GM23248 (cell line): Measurements from ENCODE around the gene TTC32. TPM values are rescaled to one million over a fixed set of nuclear protein-coding genes. Genes with fewer than 3 reads are reported as not detected.
"Not testable (repeated sequence)": the region's sequence is repeated elsewhere in the genome, so short reads cannot be mapped to it uniquely, and the experiment has no call there.

Experiments
- DNase-seq: peaks from one replicate; pipeline ENCODE4 v3.0.0-alpha.2; 2015
- H2AFZ ChIP-seq: fragments of 200-600 bp; sonication (generic); 2 replicates; pipeline ENCODE4 v1.6.1; 2016; ENCODE audit warnings: antibody characterized with exemption
- H3F3A ChIP-seq: fragments of 200-600 bp; sonication (generic); 2 replicates; pipeline ENCODE4 v1.6.1; 2016; ENCODE audit warnings: mild to moderate bottlenecking, antibody characterized with exemption, mixed run types; ENCODE audit not compliant: insufficient read depth
- H3K27ac ChIP-seq: fragments of 200-600 bp; sonication (generic); 2 replicates; pipeline ENCODE4 v1.5.1; 2016; ENCODE audit warnings: mild to moderate bottlenecking
- H3K27me3 ChIP-seq: fragments of 200-600 bp; sonication (generic); replicated peaks from 2 replicates; pipeline ENCODE4 v1.6.1; 2016; ENCODE audit warnings: mild to moderate bottlenecking; ENCODE audit not compliant: insufficient read depth
- H3K36me3 ChIP-seq: fragments of 200-600 bp; sonication (generic); 2 replicates; pipeline ENCODE4 v1.6.1; 2016; ENCODE audit warnings: low read depth, mild to moderate bottlenecking
- H3K4me1 ChIP-seq: fragments of 200-600 bp; sonication (generic); 2 replicates; pipeline ENCODE4 v1.6.1; 2016; ENCODE audit warnings: mild to moderate bottlenecking; ENCODE audit not compliant: insufficient read depth
- H3K4me2 ChIP-seq: fragments of 200-600 bp; sonication (generic); one replicate; pipeline ENCODE4 v1.6.1; 2016; ENCODE audit warnings: mild to moderate bottlenecking; ENCODE audit not compliant: unreplicated experiment
- H3K4me3 ChIP-seq: fragments of 200-600 bp; sonication (generic); 2 replicates; pipeline ENCODE4 v1.5.1; 2016; ENCODE audit warnings: mild to moderate bottlenecking
- H3K79me2 ChIP-seq: fragments of 200-600 bp; sonication (generic); 2 replicates; pipeline ENCODE4 v1.6.1; 2016; ENCODE audit warnings: mild to moderate bottlenecking; ENCODE audit not compliant: insufficient read depth
- H3K9ac ChIP-seq: fragments of 200-600 bp; sonication (generic); 2 replicates; pipeline ENCODE4 v1.6.1; 2016; ENCODE audit warnings: mild to moderate bottlenecking
- H3K9me2 ChIP-seq: fragments of 200-600 bp; sonication (generic); 2 replicates; pipeline ENCODE4 v1.6.1; 2016; ENCODE audit warnings: mixed run types, mild to moderate bottlenecking, moderate library complexity; ENCODE audit not compliant: insufficient read depth
- H3K9me3 ChIP-seq: fragments of 200-600 bp; sonication (generic); one replicate; pipeline ENCODE4 v1.6.1; 2017; ENCODE audit warnings: low read depth
- H4K20me1 ChIP-seq: fragments of 200-600 bp; sonication (generic); 2 replicates; pipeline ENCODE4 v1.6.0; 2016; ENCODE audit not compliant: insufficient read depth
- EZH2 ChIP-seq: fragments of 200-600 bp; sonication (generic); IDR thresholded peaks from 2 replicates; pipeline ENCODE4 v1.6.1; 2018; ENCODE audit warnings: antibody characterized with exemption, mild to moderate bottlenecking; ENCODE audit not compliant: insufficient read depth, poor library complexity, severe bottlenecking
- EZH2phosphoT487 ChIP-seq: fragments of 200-600 bp; sonication (generic); IDR thresholded peaks from 2 replicates; pipeline ENCODE4 v1.6.1; 2018; ENCODE audit warnings: antibody characterized with exemption, moderate library complexity, mild to moderate bottlenecking, low read depth; ENCODE audit not compliant: insufficient read depth
- WGBS, 2 experiments: methylation state at CpG; one replicate each; pipeline ENCODE4 v1.1.6; 2015 to 2017; ENCODE audit warnings: low lambda C conversion rate in 2 of 2, low coverage in 1 of 2; ENCODE audit errors: missing lambda C conversion rate in 2 of 2; 5-methylcytosine and 5-hydroxymethylcytosine counted together
- in situ Hi-C: fragments of 300-500 bp; cut with MboI; formaldehyde crosslinking; loops from 2 replicates; pipeline ENCODE4 v1.15.0; 2020
- polyA plus RNA-seq: library from polyadenylated mRNA; unstranded; fragments of >200 nt; fragmentation: Nextera tagmentation; extraction: Ambion mirVana; gene quantifications from 2 replicates; pipeline ENCODE4 v1.2.1, GENCODE V29; 2016
- total RNA-seq: library from RNA; depleted of rRNA; stranded (reverse); fragments of >200 nt; shearing (Covaris generic); gene quantifications from 2 replicates; pipeline ENCODE4 v1.2.3, GENCODE V29; 2014

The TTC32 gene
- total and polyA plus RNA-seq, 2 experiments from 2014 or later = 1.5 to 6.8 TPM

GRCh38 chr2:19895535-19895934 lies 6.2 kb downstream of the TTC32 start:
- Histone ChIP-seq H3K4me2 (peak overlapping the region; percentile 32), H3K79me2 (peaks cover 86% of the 10 kb centered on the region), H3K27me3 (no peaks in the 10 kb centered on the region), H3K4me1 (peaks cover 47% of the 10 kb centered on the region), H3F3A (peaks cover 14% of the 10 kb centered on the region; the same call in 1 of the 2 replicates), H4K20me1 (no peaks in the 10 kb centered on the region), H3K9me3 (no peaks in the 10 kb centered on the region), H3K4me3 (no peak overlapping the region), H3K9ac (peak overlapping the region; percentile 13; the same call in 1 of the 2 replicates), H3K9me2 (no peaks in the 10 kb centered on the region), H3K27ac (0 out of 2 replicates have a peak overlapping the region, but pooled peaks have one; percentile 5), H2AFZ (peak overlapping the region; percentile 52), H3K36me3 (no peaks in the 10 kb centered on the region)
- TF ChIP-seq EZH2phosphoT487 (no peak), EZH2 (no peak)
- in situ Hi-C loops = no loop called here
- peak; percentile 64 for DNase-seq
- 35 to 40% methylated on average over 3 of the region's 3 CpGs for WGBS, 2 experiments

GRCh38 chr2:19894134-19894792 lies 7.5 kb downstream of the TTC32 start:
- no peak overlapping the region for H3K4me3 ChIP-seq
- peaks cover 38% of the 10 kb centered on the region for H3K4me1 ChIP-seq
- 77% methylated on average over 4 of the region's 4 CpGs for WGBS, 2 experiments
- no peaks in the 10 kb centered on the region for H3K9me3 ChIP-seq
- H4K20me1 ChIP-seq = no peaks in the 10 kb centered on the region
- no peak overlapping the region for H3K4me2 ChIP-seq
- TF ChIP-seq EZH2phosphoT487 (no peak), EZH2 (no peak)
- H3K27ac ChIP-seq = no peak overlapping the region
- H3K79me2 ChIP-seq = peaks cover 75% of the 10 kb centered on the region
- no peaks in the 10 kb centered on the region for H3K36me3 ChIP-seq
- no peaks in the 10 kb centered on the region for H3K9me2 ChIP-seq
- H3K27me3 ChIP-seq = no peaks in the 10 kb centered on the region
- H3F3A ChIP-seq = 0 out of 2 replicates have a peak, but pooled peaks cover 10% of the 10 kb centered on the region
- no peak overlapping the region for H3K9ac ChIP-seq
- in situ Hi-C loops = no loop called here
- DNase-seq = no peak
- no peak overlapping the region for H2AFZ ChIP-seq

GRCh38 chr2:19893520-19894133 lies 8.2 kb downstream of the TTC32 start:
- no peak for TF ChIP-seq EZH2phosphoT487
- no peak for TF ChIP-seq EZH2
- no peaks in the 10 kb centered on the region for H3K9me2 ChIP-seq
- H3K79me2 ChIP-seq = peaks cover 68% of the 10 kb centered on the region
- peaks cover 32% of the 10 kb centered on the region for H3K4me1 ChIP-seq
- H3K9ac ChIP-seq = no peak overlapping the region
- DNase-seq = peak; percentile 72
- 32 to 36% methylated on average over 4 of the region's 4 CpGs for WGBS, 2 experiments
- 0 out of 2 replicates have a peak, but pooled peaks cover 7% of the 10 kb centered on the region for H3F3A ChIP-seq
- no peak overlapping the region for H2AFZ ChIP-seq
- no peaks in the 10 kb centered on the region for H3K36me3 ChIP-seq
- H3K9me3 ChIP-seq = no peaks in the 10 kb centered on the region
- H3K27me3 ChIP-seq = no peaks in the 10 kb centered on the region
- no peak overlapping the region for H3K4me2 ChIP-seq
- H3K27ac ChIP-seq = no peak overlapping the region
- in situ Hi-C loops = no loop called here
- no peak overlapping the region for H3K4me3 ChIP-seq
- no peaks in the 10 kb centered on the region for H4K20me1 ChIP-seq

- H3F3A ChIP-seq, H3K9me2 ChIP-seq, H3K27ac ChIP-seq, H4K20me1 ChIP-seq, H2AFZ ChIP-seq, H3K36me3 ChIP-seq, H3K27me3 ChIP-seq, H3K4me3 ChIP-seq, H3K4me2 ChIP-seq, DNase-seq, in situ Hi-C loops, H3K9ac ChIP-seq, H3K9me3 ChIP-seq: not testable (repeated sequence)
- Histone ChIP-seq H3K79me2 (peaks cover 52% of the 10 kb centered on the region), H3K4me1 (peaks cover 15% of the 10 kb centered on the region)
- WGBS, 2 experiments = 75 to 83% methylated on average over 4 of the region's 4 CpGs
Measured at GRCh38 chr2:19891971-19892370, 9.8 kb downstream of the TTC32 start.
